ENCODE data around the gene ENOX1.

DNA sequence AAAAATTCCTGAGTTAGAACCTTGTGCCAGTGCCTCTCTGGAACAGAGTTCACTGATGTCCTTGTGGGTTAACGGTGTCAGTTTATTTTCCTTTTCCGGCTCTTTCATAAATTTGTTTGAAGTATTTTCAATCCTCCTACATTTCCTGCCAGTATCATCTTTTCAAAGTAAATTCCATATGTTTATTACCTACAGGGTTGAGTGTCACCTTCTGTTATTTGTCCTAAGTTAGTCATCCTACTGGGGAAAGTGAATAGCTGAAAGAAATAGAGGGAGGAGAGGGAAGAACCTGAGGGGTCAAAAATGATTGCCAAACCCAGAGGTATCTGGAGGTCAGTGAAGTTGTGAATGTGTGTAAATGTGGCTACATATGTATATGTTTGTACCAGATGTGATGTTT is 582.2 kb downstream of the ENOX1 start:
- TF ChIP-seq ZNF274 (IDR thresholded peaks at IDR 0.05; ENCODE audit: borderline replicate concordance, extremely low read depth, low read length), result no peak
- TF ChIP-seq TAF1 (IDR thresholded peaks at IDR 0.05; ENCODE audit: low read depth, low read length), result no peak
- no peak for TF ChIP-seq EGR1 (IDR thresholded peaks at IDR 0.05; ENCODE audit: borderline replicate concordance, low read depth, low read length)
- TF ChIP-seq, protein P1, sequence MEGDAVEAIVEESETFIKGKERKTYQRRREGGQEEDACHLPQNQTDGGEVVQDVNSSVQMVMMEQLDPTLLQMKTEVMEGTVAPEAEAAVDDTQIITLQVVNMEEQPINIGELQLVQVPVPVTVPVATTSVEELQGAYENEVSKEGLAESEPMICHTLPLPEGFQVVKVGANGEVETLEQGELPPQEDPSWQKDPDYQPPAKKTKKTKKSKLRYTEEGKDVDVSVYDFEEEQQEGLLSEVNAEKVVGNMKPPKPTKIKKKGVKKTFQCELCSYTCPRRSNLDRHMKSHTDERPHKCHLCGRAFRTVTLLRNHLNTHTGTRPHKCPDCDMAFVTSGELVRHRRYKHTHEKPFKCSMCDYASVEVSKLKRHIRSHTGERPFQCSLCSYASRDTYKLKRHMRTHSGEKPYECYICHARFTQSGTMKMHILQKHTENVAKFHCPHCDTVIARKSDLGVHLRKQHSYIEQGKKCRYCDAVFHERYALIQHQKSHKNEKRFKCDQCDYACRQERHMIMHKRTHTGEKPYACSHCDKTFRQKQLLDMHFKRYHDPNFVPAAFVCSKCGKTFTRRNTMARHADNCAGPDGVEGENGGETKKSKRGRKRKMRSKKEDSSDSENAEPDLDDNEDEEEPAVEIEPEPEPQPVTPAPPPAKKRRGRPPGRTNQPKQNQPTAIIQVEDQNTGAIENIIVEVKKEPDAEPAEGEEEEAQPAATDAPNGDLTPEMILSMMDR (IDR thresholded peaks at IDR 0.05; ENCODE audit: control extremely low read depth in 1 of 3, insufficient read depth in 1 of 3, low read depth in 1 of 3, low read length in 3 of 3), result no peak
- TF ChIP-seq POLR2A (IDR thresholded peaks at IDR 0.05; ENCODE audit: control extremely low read depth in 1 of 2, low read depth in 2 of 2, low read length in 2 of 2), result no peak
- no peak for TF ChIP-seq CBX8 (IDR thresholded peaks at IDR 0.05; ENCODE audit: borderline replicate concordance, low read depth, low read length)
- no peak for TF ChIP-seq KDM1A (IDR thresholded peaks at IDR 0.05; ENCODE audit: borderline replicate concordance, low read length)
- no peak for TF ChIP-seq SRF (IDR thresholded peaks at IDR 0.05; ENCODE audit: low read depth, low read length)
- TF ChIP-seq SIN3A (conservative IDR thresholded peaks at IDR 0.05 in 1 of 2, IDR thresholded peaks at IDR 0.05 in 1 of 2; ENCODE audit: low read depth in 1 of 2, low read length in 2 of 2), result no peak

Data from H1 (cell line).